ENCODE measurements around the gene IL16. TPM values are rescaled to one million over a fixed set of nuclear protein-coding genes. Genes with fewer than 3 reads are reported as not detected.
"Not testable (repeated sequence)": the region's sequence is repeated elsewhere in the genome, so short reads cannot be mapped to it uniquely, and the experiment has no call there.

IL16 gene
- total RNA-seq, 2 donors from 2014 or later = 25.9 to 114 TPM

DNA sequence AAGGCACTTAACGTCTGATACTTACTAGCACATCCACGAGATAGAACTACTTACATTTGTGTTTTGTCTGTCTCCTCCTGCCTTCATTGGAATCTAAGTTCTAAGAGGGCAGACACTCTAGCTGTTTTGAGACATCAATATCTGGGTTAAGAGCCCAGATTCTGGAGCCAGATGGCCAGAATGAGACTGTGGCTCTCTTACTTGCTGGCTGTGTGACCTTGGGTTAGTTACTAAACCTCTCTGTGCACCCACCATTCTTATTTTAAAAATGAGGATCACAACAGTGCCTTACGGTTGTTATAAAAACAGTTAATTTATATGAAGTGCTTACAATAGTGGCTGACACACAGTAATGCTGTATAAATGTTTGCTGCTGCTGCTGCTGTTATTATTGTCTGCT, 119.6 kb downstream of the IL16 start:
- Mint-ChIP-seq H3K36me3 (peaks cover 36% of the 10 kb centered on the region in 2 donors), H3K27ac (peak overlapping the region; percentile 2 to 59), H3K9me3 (no peaks in the 10 kb centered on the region)
- ATAC-seq (no peak), DNase-seq (ENCODE audit: low spot score in 2 of 2) (no peak)

DNA sequence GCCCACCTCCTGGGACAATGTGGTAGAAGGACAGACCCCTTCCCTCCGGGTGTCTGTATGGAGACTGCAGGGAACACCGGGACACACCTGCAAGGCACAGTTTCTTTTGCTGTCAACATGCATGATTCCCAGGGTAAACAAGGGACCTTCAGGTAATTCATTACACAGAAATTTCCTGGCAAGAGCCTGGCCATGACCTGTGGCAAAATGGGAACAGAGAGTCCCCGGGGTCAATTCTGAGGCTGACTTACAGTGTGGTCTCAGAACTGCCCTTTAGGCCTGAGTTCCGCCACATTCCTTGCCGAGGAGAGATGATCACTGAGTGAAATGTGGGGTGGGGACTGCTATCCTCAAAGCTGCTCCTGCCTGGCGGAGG, 121.0 kb downstream of the IL16 start:
- peak in 1 of 2 donors; percentile 42 for DNase-seq (ENCODE audit: low spot score in 2 of 2)
- H3K27ac Mint-ChIP-seq = no peak overlapping the region
- H3K9me3 Mint-ChIP-seq = no peaks in the 10 kb centered on the region

DNA sequence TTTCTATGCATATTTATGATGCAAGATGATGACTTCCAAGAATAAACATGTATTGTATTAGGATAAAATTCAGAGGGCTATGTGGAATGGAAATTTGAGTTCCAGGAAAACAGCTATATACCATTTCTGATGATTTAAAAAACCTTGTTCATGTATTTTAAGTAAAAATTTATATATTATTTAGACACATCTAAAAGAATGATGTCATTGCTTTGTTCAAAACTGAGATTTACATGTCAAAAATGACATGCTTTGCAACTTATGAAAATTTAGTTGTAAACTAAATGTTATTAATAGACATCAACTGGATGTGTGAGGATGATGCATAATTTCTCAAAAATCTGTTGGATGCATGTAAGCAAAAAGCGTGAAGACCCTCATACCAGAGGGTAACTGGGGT, 125.0 kb downstream of the IL16 start:
- ATAC-seq = no peak
- Mint-ChIP-seq H3K27ac (no peak overlapping the region), H3K9me3 (no peaks in the 10 kb centered on the region), H3K36me3 (peaks cover 1 to 15% of the 10 kb centered on the region in 2 donors)
- DNase-seq (ENCODE audit: low spot score in 2 of 2) = no peak

More for the DNA sequence above, 121.0 kb downstream of the IL16 start:
- peaks cover 22 to 23% of the 10 kb centered on the region in 2 donors for H3K36me3 Mint-ChIP-seq
- no peak for ATAC-seq

DNA sequence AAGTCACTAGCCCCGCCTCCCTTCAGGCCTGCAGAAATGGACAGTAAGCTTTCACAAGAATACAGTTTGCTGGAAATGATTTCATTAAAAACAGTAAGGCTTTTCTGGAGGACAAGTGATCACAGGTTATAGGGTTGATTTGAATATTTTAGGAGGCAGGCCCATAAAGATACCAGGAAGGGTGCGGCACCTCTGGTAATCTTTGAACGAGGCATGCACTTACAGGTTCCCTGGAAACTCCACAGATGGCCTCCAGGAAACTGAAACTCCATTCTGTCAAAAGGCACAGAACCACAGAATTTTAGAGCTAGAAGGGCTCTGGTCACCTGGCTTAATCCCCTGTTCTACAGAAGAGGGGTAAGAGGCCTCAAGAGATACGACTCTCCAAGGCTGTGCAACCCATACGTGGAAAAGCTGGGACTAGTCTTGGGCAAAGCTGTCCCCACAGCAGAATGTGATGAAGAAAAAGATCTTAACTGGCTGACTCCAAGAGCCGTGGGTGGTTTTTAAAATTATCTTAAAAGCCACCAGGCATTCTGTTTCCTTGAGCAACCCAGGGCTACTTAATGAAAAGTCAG, 126.1 kb downstream of the IL16 start:
- ATAC-seq = no peak
- no peak for DNase-seq (ENCODE audit: low spot score in 2 of 2)
- no peak overlapping the region for H3K27ac Mint-ChIP-seq

DNA sequence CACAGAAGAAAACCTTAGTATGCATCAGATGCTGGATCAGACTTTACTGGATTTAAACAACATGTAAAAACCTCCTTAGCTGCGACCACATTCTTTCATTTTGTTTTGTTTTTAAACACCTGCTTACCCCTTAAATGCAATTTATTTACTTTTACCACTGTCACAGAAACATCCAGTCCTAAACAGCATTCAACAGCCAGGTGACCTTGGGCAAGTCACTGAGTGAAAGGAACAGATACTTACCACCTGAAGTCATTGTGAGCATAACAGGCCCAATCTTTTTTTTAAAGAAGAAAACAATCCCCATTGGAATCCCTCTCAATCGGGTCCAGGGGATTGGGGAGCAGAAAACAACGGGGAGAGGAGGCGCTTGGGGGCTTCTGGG, 126.9 kb downstream of the IL16 start:
- H3K36me3 Mint-ChIP-seq = peaks cover 0 to 9% of the 10 kb centered on the region in 2 donors
- H3K27ac Mint-ChIP-seq = peak overlapping the region; percentile 74 to 84
- no peaks in the 10 kb centered on the region for H3K9me3 Mint-ChIP-seq
- DNase-seq (ENCODE audit: low spot score in 2 of 2) = no peak
- ATAC-seq = no peak

More for the DNA sequence above, 126.1 kb downstream of the IL16 start:
- Mint-ChIP-seq H3K36me3 (peaks cover 0 to 15% of the 10 kb centered on the region in 2 donors), H3K9me3 (no peaks in the 10 kb centered on the region)

DNA sequence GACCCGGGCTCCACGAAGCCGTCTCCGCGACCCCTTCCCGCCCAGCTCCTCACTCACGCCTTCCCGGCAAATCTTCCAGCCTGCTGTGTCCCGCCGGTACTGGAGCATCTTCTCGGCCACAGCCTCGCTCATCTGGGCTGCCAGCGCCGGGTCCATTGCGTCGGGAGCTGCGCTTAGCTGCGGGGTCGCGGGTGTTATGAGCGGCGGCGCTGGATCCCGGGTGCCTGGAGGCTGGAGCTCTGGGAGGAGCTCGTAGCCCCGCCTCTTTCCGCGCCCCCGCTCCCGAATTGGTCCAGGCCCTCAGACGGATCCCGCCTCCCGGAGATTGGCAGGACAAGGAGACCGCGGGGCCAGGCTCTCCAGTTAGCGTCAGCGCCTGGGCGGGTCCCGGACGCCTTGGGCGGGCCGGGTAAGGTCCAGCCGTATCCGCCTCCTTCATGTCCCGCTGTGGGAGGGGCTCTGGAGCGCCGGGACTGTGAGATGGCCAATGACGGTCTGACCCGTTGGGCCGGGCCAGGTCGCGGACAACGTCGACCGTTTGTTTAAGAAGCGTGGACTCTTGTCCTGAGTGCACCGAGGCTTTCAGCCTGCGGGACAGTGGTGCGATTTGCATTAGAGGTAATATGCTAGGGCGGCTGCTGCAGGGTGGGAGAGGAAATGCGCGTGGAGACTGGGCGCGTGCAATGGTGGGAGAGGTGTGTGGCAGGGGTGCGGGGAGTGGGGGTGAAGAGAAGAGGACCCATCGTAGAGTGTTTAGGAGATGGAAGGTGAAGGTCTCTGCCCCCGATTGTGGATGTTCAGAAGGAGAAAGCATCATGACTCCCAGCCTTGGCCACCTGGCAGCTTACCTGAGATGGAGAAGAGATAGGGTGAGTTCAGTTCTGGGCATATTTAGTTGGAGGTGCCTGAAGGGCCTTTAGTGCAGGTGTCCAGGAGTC, 127.5 kb downstream of the IL16 start, which contains the start of gene STARD5:
Gene STARD5, minus strand, starts transcription at position 198 of the 938 bp plus-strand sequence. Its CDS starts 42 bp downstream, at position 156.
- ATAC-seq = peak; percentile 100
- peak within 1 kb of the TSS; percentile 74 to 94 for H3K27ac Mint-ChIP-seq
- peaks cover 2 to 5% of the 10 kb centered on the region in 2 donors for H3K36me3 Mint-ChIP-seq
- no peaks in the 10 kb centered on the region for H3K9me3 Mint-ChIP-seq
- DNase-seq (ENCODE audit: low spot score in 2 of 2) = peak; percentile 97 to 98

DNA sequence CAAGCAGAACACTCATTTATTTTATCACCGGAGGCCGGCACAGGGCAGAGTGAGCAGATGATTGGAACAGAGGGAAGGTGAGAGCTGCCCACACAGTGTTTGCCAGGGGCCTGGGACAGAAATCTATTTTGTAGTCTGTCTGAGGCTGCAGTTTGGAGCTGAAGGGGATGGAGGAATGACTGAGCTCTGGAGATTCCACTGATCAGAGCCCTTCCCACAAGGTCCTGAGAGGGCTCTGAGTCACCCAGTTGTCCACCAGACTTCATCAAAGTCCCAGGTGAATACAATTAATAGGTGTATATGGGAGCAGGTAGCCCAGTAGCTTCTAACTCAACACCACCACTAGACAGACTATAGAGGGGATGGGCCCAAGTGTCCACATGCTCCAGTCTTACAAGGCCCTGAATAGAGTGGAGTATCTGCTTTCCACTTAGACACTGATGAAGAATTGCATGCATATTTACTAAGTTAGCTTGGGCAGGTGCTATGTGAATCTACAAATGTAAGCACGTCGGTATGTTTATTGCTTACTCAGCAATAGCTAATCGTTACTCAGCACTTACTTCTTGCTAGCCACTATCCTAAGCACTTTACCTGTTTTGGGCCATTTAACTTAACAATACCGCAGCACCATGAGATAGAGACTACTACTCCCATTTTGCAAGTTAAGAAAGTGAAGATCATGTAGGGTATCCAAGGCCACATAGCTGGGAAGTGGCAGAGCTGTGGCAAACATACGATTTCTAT, 130.0 kb downstream of the IL16 start:
- ATAC-seq (no peak), DNase-seq (ENCODE audit: low spot score in 2 of 2) (no peak)
- no peak overlapping the region for H3K27ac Mint-ChIP-seq
- H3K9me3 Mint-ChIP-seq = no peaks in the 10 kb centered on the region
- peaks cover 5 to 6% of the 10 kb centered on the region in 2 donors for H3K36me3 Mint-ChIP-seq

DNA sequence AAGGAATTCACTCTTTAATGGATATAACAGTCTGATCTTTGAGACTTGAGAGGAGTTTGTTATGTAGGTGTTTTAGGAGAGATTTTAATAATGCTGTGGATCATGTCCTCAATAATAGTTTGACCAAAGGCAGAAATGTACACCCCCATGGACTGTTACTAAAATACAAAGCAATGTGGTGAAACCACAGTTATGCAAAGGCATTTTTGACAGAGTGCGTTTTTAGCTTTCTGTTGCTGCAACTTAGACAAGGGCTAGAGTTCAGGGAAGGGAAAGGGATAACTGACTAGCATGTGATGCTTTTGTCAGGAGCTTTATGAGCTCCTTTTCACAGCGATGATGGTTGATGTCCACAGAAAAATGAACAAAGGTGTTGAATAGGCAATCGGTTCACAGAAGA, 130.8 kb downstream of the IL16 start:
- DNase-seq (ENCODE audit: low spot score in 2 of 2) (no peak), ATAC-seq (no peak)
- H3K9me3 Mint-ChIP-seq = no peaks in the 10 kb centered on the region
- H3K36me3 Mint-ChIP-seq = peaks cover 5 to 6% of the 10 kb centered on the region in 2 donors
- H3K27ac Mint-ChIP-seq = no peak overlapping the region

DNA sequence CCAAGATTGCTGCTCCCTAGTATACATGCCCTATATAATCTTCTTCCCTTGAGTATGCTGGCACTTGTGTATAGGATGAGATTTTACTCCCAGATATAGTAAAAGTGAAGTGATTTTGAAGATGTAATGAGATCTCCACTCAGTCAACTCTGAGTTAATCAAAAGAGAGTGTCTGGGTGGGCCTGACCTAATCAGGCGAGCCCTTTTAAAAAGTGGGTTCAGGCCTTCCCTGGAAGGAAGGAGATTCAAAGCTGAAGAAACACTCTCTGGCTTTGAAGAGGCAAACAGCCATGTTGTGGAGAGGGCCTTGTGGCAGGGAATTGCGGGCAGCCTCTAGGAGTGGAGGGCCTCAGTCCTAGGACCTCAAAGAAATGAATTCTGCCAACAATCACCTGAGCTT, 132.8 kb downstream of the IL16 start:
- DNase-seq (ENCODE audit: low spot score in 2 of 2) (no peak), ATAC-seq (no peak)
- H3K9me3 Mint-ChIP-seq = no peaks in the 10 kb centered on the region
- no peak overlapping the region for H3K27ac Mint-ChIP-seq
- peaks cover 1 to 6% of the 10 kb centered on the region in 2 donors for H3K36me3 Mint-ChIP-seq

DNA sequence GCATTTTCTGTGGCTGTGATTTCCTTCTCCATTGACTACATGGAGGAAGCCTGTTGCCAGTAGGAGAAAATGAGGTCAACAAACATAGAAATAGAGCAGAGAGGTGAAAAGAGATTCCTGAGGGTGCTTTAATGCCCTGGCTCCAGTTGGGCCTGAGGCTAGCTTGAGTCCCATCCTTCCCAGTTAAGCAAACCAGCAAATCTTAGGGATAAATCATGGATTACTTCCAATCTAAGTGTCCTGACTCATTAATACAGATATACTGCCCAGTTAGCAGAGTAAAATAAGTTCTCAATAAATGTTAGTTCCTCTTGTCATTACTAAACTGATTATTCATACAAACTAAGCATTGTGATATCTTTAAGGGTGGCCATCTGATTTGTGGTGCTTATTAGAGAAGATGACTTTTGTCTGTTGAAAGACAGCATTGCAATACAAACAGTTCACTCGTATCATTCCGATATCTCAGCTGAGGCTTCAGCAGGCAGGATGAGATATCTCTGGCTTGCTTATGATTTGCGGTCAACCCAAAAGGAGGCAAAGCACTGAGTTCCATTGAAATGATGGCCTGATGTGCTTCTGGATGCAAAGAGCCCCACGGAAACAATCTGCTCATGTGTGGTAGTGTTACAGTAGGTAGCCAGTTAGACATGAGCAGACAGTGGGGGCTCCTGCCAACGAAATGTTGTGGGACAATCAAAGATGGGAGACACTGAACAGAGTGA, 133.8 kb downstream of the IL16 start:
- DNase-seq (ENCODE audit: low spot score in 2 of 2) (no peak), ATAC-seq (no peak)
- H3K36me3 Mint-ChIP-seq = peaks cover 0 to 6% of the 10 kb centered on the region in 2 donors
- H3K9me3 Mint-ChIP-seq = no peaks in the 10 kb centered on the region
- peak overlapping the region; percentile 26 to 41 for H3K27ac Mint-ChIP-seq

DNA sequence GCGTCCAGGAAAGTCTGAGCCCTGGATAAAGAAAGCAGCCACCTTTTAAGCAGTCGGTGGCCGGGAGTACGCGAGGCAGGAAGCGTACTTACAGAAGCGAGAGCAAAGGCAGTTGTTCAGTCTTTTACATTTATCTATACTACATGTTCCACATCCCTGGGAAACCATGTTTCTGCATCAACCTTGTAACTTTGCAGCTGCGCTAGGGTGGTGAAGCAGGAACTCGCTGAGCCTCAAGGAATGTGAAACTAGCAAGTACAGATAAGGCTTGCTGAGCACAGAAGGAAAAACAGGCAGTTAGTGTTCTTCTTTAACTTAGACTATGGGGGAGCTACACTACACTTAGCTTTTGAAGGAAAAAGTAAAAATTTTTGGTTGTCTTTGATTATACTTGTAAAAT, 134.5 kb downstream of the IL16 start:
- H3K9me3 Mint-ChIP-seq; ATAC-seq; DNase-seq (ENCODE audit: low spot score in 2 of 2); H3K36me3 Mint-ChIP-seq: not testable (repeated sequence)
- H3K27ac Mint-ChIP-seq = peak overlapping the region; percentile 26 to 41

DNA sequence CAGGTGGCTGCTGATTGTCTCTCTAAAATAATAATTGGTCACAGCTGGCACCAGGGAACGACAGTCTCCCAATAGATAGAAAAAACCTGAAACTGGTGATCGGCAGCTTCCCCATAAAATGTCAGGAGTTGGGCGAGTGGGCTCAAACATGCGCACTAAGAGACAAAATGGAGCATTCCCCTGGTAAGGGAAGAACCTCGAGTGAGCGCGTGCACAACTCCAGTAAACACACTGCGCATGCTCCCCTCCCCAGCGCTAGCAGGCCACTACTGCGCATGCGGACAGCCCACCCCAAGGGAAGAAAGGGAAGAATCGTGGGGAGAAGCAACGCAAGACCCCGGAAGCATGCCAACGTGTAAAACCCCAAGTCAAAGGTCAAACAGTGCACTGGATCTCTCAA, 134.9 kb downstream of the IL16 start:
- H3K9me3 Mint-ChIP-seq = no peaks in the 10 kb centered on the region
- H3K36me3 Mint-ChIP-seq = peaks cover 0 to 6% of the 10 kb centered on the region in 2 donors
- no peak for DNase-seq (ENCODE audit: low spot score in 2 of 2)
- ATAC-seq = no peak
- H3K27ac Mint-ChIP-seq = no peak overlapping the region

DNA sequence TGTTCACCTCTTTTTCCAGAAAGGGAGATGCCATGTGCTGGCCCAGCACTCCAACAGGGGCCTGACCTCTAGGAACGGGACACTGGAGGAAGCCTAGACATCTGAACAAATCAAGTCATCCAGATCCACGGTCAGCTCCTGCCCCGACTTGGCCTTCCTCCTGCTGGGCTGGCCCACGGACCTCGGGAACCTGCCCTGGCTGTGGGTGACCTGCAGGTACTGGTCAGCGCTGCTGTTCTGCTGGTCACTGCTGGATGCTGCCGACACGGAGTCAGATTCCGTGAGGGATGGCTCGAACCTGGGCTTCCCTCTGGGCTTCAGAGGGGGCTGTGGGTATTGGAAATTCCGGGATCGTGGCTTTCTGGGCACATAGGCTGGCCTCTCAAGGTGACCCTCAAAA, 135.6 kb downstream of the IL16 start:
- no peak overlapping the region for H3K27ac Mint-ChIP-seq
- ATAC-seq = no peak
- peaks cover 0 to 6% of the 10 kb centered on the region in 2 donors for H3K36me3 Mint-ChIP-seq

DNA sequence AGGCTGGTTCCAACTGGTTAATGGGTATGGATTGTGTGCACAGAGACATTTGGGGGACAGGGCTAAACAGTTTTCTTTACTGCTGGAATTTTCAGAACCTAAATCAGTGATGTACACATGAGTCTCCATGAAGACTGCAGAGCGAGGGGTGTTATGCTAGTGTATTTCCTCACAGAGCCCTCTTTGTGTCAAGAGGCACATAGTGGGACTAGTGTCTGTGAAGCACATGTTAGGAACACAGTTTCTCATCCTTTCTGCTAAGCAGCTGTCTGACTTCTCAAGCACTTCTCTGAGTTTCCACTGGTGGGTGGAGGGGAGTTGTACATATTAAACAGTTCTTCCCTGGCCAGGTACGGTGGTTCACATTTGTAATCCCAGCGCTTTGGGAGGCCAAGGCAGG, 136.7 kb downstream of the IL16 start:
- no peak for DNase-seq (ENCODE audit: low spot score in 2 of 2)
- no peak for ATAC-seq
- no peaks in the 10 kb centered on the region for H3K9me3 Mint-ChIP-seq
- H3K27ac Mint-ChIP-seq = no peak overlapping the region
- peaks cover 0 to 6% of the 10 kb centered on the region in 2 donors for H3K36me3 Mint-ChIP-seq

More for the DNA sequence above, 135.6 kb downstream of the IL16 start:
- no peaks in the 10 kb centered on the region for H3K9me3 Mint-ChIP-seq
- DNase-seq (ENCODE audit: low spot score in 2 of 2) = no peak

DNA sequence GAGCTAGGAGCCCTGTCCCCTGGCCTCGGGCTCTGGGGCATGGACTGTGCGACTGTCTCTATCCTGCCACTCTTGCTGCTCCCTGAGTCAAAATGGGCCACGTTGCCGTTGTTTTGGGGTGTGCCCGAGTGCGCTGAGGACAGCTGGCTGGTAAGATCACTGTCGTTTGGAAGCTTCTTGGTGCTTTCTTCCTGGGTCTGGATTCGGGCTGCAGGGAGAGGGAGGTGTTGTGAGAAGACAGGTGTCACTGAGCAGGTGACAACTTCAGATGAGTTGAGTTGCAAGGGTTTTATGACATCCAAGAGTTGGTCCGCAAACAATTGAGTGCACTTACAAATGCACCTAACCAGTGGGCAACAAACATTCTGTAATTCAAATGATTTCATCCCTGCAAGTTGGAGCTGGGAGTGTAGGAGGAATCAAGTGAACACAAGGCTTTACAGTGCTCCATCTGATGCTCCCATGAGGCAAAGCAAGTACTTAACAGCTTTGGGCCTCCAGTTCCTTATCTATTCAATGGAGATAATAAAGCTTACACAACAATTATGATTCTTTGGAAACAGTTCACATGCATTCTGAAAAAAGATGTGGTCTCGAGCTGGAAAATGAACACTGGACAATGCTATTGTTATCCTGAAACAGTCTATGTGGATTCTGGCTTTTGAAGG, 138.2 kb downstream of the IL16 start:
- DNase-seq (ENCODE audit: low spot score in 2 of 2) = no peak
- H3K9me3 Mint-ChIP-seq = no peaks in the 10 kb centered on the region
- ATAC-seq = no peak
- H3K27ac Mint-ChIP-seq = no peak overlapping the region
- no peaks in the 10 kb centered on the region for H3K36me3 Mint-ChIP-seq

DNA sequence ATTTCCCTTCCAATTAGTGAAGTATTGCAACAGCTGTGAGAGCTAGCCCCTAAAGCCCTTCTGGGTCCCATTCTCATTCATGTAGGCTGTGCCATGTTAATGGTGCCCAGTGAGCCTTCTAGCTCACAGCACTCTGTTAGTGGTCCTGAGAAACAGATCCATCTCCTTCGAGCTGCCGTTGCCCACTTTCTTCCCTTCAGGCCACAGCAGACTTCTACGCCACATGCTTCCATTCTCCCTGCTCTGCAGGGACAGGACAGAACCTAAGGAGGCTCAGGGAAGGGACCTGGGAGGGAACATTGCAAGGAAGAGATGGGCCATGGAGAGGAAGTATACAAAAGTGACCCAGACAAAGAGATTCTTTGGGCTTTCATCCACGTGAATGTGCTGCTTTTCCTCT, 139.0 kb downstream of the IL16 start:
- H3K36me3 Mint-ChIP-seq = no peaks in the 10 kb centered on the region
- no peak overlapping the region for H3K27ac Mint-ChIP-seq
- no peak for ATAC-seq

More for the DNA sequence above, 139.0 kb downstream of the IL16 start:
- no peak for DNase-seq (ENCODE audit: low spot score in 2 of 2)
- H3K9me3 Mint-ChIP-seq = no peaks in the 10 kb centered on the region

Measured in activated naive CD4-positive, alpha-beta T cell treated with anti-CD3 and anti-CD28 coated beads, Interleukin-2, amount 50 U/mL, for 72 hours (primary cell).